Breast epithelium (tissue), 3 donors: ENCODE data around the gene HS3ST3A1.

Source experiments
- POLR2A ChIP-seq: fragments of 450-650 bp; IDR thresholded peaks from one replicate; pipeline ENCODE4 v1.6.1; 2016; ENCODE audit warnings: antibody characterized with exemption, mild to moderate bottlenecking, moderate library complexity
- POLR2AphosphoS5 ChIP-seq, 3 donors: sonication (generic); formaldehyde crosslinking; IDR thresholded peaks; one replicate each; pipeline ENCODE4 v1.6.1; 2017; ENCODE audit warnings: antibody characterized with exemption in 3 of 3

DNA sequence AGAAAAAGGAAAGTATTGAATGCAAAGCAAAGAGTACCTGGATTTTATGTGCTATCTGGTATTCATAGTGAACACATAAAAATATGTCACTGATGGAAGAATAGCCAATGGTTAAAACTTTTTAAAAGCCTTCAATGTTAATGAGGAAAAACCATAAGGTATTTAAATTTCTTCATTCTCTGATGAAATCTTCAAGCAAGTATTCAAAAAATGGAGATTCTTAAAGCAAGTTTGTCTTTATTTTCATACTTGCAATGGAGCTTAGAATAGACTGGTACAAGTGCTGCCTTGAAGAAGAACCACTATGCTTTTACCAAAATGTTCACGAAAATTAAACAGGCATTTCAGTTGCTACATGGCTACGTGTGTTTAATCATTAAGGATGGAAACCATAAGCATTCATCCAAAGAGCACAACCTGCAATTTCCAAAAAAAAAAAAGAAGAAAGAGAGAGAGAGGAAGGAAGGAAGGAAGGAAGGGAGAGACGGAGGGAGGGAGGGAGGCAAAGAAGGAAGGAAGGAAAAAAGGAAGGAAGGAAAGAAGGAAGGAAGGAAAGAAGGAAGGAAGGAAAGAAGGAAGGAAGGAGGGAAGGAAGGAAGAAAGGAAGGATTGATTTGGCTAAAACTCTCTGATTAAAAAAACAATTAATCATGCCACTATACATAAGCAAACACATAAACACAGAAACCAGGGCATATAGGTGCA, 17.6 kb downstream of the HS3ST3A1 start:
- no peak for TF ChIP-seq POLR2AphosphoS5 (IDR thresholded peaks at IDR 0.05)
- TF ChIP-seq POLR2A: no peak
